ENCODE results near the gene ARFRP1.

The ARFRP1 gene

DNA sequence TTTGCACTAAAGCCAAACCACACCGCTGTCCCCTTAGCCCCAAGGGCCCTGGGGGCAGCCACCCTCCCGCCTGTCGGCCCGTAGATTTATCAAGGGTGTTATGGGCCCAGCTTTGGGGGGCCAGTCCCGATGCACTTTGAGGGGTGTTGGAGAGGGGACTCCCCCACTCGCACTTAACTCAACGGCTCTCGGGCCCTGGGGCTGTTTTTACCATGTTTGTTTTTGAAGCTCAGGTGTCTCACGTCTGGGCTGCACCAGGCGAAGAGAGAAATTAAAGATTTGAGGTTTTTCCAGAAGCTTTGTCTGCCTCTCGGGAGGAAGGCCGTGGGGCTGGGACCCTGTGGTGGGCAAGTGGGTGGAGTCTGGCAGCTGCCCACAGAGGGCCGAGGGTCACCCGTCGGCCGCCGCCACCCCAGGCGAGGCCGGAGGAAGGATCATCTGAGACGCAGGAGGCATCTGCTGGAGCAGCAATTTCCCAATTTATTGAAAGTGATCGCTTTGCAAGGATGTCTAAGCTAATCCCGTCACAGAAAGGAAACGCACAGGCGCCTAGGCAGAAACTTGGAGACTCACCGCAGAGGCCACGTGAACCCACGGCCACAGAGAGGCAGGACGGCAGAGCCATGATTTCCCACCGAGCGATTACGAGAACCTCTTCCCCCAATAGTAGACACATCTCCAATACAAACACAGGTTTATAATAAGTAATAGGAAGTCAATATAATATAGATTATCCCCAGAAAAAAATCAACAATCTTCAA lies 35.6 kb upstream of the ARFRP1 start:
- DNase-seq (ENCODE audit: low read depth): no peak

DNA sequence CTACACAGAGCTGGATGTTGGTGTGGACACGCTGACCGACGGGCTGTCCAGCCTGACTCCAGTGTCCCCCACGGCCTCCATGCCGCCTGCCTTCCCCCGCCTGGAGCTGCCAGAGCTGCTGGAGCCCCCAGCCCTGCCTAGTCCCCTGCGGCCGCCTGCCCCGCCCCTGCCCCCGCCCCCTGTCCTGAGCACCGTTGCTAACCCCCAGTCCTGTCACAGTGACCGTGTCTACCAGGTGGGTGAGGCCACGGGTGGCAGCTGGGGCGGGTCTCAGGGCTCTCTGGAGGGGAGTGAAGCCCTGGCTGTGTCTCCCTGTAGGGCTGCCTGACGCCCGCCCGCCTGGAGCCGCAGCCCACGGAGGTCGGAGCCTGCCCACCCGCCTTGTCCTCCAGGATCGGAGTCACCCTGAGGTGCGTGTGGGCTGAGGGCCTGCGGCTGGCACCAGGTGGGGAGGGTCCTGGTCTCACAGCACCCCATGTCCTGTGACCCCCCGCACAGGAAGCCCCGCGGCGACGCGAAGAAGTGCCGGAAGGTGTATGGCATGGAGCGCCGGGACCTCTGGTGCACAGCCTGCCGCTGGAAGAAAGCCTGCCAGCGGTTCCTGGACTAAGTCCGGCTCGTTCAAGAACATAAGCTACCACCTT lies 34.7 kb upstream of the ARFRP1 start:
- no peak for DNase-seq (ENCODE audit: low read depth)

DNA sequence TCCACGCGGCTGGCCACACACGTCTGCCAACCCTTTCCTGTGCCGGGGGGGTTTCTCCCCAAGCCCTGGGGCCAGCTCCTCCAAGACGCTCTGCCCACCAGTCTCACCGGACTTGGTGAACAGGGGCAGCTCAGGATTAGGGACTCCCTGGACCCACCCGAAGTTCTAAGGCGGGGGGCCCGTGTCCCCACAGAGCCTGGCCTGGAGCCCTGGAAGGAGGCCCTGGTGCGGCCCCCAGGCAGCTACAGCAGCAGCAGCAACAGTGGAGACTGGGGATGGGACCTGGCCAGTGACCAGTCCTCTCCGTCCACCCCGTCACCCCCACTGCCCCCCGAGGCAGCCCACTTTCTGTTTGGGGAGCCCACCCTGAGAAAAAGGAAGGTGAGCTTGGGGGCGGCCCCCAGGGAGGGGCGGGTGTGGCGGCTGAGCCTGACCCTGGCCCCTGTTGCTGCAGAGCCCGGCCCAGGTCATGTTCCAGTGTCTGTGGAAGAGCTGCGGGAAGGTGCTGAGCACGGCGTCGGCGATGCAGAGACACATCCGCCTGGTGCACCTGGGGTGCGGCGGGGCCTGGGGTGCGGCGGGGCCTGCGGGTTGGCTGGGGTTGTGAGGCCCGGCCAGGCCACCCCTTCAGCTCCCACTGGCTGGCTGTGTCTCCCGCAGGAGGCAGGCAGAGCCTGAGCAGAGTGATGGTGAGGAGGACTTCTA lies 34.1 kb upstream of the ARFRP1 start:
- DNase-seq (ENCODE audit: low read depth): no peak

DNA sequence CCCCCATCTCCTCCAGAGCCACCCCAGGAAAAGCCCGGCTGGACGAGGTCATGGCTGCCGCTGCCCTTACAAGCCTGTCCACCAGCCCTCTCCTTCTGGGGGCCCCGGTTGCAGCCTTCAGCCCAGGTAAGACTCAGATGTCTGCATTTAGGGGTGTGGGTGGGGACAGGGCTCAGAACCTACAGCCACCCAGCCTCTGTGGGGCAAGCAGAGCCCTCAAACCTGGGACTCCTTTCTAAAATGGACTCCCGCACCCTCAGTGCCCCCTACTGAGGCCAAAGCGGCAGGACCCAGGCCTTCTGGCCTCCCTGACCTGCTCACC lies 33.5 kb upstream of the ARFRP1 start:
- DNase-seq (ENCODE audit: low read depth): no peak

DNA sequence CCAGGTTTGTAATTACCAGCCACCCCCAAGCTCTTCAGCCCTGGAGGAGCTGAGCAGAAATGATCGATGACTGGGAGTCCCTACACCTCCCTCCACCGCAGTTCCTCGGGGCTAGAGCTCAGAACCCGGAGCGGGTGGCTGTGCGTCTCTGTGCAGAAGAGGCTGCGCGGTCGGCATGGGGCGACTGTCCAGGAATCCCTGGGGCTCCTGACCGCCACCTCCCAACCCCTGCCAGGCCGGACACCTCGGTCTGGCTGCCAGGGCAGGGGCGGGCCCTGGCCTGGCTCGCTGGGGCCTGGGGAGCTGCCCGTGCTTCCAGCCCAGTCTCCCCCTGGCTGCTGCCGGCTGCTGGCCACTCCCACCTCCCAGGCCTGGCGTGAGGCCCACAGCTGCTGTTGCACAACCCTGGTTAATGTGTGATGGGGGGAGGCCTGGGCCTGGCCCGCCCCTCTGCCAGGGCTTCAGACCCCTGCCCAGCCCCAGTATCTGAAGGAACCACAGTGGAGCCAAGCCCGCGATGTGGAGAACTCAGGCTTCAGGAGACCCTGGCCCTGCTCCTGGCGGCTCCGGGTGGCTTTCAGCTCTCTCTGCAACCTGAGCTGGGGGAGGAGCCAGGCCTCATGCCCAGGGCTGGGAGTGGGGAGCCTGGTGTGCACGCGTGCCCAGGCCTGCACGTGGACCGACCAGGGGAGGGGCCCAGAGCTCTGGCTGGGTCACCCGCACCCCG lies 33.0 kb upstream of the ARFRP1 start:
- peak; percentile 91 for DNase-seq (ENCODE audit: low read depth)

DNA sequence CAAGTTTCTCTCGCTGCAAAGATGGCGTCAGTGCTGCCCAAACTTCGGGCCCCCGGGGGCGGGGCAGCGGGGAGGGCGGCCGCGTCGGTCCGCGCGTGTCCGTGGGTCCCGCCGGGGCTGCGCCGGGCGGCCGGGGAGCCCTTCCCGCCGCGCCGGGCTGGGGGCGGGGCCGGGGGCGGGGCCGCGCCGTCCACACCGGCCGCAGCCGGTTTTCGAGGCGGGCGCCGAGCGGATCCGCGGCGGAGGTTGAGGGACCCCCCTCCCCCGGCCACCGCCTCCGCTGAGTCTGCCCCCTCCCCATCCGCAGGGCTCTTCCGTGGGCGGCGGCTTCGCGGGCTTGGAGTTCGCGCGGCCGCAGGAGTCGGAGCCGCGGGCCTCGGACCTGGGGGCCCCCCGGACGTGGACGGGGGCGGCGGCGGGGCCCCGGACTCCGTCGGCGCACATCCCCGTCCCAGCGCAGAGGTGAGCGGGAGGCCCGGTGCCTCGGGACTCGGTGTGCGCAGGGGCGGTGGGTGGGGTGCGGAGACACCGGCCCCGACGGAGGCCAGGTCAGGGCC lies 32.4 kb upstream of the ARFRP1 start:
- peak; percentile 20 for DNase-seq (ENCODE audit: low read depth)

DNA sequence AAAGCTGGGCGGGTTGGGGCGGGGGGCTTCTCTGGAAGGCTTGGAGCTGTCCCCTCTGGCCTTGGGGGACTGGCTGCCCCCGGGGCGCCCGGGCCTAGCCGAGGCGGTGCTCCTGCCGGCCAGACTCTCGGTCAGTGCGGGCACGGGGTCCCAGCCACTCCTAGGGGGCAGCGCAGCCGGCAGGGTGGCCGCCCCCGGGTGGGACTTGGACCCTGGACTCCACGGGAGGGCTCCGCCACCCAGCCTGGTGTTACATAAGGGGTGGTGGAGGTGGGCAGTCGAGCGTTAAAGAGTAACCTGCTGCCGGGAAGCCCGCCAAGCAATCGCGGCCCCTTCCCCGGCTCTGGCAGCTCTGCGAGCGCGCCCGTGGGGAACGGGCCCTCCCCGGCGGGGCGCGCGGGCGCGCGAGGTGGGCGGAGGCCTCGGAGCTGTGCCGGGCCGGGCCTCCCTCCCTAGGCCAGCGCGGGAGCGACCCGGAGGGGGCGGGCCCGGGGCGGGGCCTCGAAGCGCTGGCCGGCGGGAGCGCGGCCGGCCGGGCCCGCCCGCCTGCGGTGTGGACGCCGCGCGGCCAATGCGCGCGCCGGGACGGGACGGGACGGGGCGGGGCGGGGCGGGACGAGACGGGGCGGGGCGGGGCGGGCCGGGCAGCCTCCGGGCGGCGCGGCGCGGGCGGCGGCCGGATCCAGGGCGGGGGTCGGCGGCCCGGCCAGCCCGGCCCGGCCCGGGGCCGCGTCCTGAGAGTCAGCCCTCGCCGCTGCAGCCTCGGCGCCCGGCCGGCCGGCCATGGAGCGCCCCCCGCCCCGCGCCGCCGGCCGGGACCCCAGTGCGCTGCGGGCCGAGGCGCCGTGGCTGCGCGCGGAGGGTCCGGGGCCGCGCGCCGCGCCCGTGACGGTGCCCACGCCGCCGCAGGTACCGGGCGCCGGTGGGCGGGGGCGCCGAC lies 31.6 kb upstream of the ARFRP1 start, which contains the start of gene SLC2A4RG:
SLC2A4RG (plus strand) TSS at position 647 of the 940 bp plus-strand sequence; CDS start at position 784, 137 bp downstream.
- peak; percentile 26 for DNase-seq (ENCODE audit: low read depth)

DNA sequence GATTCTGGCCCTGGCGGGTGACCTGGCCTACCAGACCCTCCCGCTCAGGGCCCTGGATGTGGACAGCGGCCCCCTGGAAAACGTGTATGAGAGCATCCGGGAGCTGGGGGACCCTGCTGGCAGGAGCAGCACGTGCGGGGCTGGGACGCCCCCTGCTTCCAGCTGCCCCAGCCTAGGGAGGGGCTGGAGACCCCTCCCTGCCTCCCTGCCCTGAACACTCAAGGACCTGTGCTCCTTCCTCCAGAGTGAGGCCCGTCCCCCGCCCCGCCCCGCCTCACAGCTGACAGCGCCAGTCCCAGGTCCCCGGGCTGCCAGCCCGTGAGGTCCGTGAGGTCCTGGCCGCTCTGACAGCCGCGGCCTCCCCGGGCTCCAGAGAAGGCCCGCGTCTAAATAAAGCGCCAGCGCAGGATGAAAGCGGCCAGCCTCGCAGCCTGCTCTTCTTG lies 30.9 kb upstream of the ARFRP1 start:
- no peak for DNase-seq (ENCODE audit: low read depth)

DNA sequence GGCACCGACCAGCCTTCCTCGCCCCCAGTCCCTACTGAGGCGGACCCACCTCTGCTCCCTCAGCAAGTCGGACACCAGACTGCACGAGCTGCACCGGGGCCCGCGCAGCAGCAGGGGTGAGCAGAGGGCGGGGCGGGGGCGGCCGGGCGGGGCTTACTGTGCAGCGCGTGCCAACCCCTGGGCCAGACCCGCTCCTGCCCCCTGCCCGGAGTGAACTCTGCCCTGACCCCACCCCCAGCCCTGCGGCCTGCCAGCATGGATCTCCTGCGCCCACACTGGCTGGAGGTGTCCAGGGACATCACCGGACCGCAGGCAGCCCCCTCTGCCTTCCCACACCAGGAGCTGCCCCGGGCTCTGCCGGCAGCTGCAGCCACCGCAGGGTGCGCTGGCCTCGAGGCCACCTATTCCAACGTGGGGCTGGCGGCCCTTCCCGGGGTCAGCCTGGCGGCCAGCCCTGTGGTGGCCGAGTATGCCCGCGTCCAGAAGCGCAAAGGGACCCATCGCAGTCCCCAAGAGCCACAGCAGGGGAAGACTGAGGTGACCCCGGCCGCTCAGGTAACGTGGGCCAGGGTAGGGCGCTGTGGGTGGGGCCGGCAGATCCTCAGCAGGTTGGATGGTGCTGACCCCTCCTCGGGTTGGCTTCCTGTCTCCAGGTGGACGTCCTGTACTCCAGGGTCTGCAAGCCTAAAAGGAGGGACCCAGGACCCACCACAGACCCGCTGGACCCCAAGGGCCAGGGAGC lies 30.3 kb upstream of the ARFRP1 start:
- DNase-seq (ENCODE audit: low read depth): no peak

DNA sequence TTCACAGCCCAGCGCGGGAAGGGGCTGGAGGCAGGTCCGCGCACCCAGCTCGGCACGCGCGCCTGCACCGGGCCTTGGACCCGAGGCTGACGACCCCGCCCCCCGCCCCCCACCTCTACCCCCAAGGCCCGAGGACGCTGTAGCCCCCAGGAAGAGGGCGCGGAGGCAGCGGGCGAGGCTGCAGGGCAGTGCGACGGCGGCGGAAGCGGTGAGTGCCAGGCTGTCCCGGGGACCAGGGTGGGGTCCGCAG lies 29.8 kb upstream of the ARFRP1 start:
- no peak for DNase-seq (ENCODE audit: low read depth)

DNA sequence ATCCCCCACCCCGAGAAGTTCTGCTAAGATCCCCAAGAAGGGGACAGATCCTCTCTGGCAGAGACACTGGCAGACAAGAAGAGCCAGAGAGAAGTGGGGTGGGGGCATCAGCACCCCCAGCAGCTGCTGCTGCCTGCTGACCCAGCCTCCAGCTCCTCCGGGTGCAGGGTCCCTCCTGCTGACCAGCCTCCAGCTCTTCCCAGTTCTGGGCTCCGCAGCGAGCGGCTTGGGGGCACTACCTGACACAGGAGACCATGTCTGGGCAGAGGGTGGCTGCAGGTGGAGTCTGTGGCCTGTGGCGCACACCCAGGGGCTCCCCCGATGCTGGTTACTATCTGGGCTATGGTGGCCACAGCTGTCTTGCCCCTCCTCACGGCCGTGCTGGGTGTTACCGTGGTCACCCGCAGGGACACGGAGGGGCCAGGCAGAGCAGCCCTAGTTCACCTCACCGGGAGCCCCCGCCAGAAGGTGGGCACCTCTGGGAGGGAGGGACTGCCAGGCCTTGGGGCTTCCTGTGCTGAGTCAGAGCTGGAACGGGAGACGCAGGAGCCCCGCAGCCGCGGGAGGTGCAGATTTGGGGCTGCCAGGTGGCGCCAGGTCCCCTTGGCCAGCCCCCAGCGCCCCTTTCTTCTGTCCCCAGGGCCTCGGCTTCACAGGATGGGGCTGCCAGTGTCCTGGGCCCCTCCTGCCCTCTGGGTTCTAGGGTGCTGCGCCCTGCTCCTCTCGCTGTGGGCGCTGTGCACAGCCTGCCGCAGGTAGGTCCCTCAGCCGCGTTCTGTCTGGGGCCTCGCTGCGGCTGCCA lies 29.3 kb upstream of the ARFRP1 start:
- no peak for DNase-seq (ENCODE audit: low read depth)

DNA sequence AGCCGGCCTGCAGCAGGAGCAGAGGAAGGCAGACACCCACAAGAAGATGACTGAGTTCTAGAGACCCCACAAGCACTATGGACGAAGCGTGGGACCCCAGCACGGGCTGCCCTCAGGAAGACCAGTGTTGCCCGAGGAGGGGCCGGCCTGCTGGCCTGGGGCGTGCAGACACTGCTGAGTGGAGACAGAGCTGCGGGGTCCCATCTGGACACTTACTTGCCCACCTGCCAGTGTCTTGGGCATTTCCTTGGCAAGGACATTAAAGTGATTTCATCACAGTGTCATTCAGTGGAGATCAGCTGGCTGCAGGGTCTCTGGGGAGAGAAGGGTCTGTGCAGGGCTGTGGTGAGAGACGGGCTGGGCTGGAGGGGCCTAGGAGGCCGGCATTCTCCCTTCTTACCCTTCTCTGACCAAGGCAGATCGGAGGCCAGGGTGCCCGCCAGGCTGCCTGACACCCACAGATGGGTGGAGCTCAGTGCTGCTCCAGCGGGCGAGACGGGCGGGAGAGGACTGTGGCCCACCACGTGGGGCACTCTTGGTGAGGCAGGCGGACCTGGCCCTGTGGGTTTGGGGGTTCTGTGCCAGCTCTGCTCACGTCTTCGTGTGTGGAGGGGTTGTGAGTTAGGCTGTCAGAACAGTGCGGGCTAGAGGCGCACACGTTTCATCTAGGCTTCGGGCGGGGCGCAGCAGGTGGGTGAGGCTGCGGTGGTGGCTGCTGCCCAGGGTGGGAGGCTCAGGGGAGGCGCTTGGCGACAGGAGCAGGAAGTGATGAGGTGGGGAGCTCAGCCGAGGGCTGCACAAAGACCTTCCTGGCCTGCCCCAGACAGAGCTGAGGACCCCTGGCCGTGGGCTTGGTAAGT lies 28.3 kb upstream of the ARFRP1 start, which contains the start of gene LIME1:
LIME1 (plus strand) TSS at position 806 of the 860 bp plus-strand sequence. CDS start 886 bp downstream, outside the sequence.
- DNase-seq (ENCODE audit: low read depth): no peak

DNA sequence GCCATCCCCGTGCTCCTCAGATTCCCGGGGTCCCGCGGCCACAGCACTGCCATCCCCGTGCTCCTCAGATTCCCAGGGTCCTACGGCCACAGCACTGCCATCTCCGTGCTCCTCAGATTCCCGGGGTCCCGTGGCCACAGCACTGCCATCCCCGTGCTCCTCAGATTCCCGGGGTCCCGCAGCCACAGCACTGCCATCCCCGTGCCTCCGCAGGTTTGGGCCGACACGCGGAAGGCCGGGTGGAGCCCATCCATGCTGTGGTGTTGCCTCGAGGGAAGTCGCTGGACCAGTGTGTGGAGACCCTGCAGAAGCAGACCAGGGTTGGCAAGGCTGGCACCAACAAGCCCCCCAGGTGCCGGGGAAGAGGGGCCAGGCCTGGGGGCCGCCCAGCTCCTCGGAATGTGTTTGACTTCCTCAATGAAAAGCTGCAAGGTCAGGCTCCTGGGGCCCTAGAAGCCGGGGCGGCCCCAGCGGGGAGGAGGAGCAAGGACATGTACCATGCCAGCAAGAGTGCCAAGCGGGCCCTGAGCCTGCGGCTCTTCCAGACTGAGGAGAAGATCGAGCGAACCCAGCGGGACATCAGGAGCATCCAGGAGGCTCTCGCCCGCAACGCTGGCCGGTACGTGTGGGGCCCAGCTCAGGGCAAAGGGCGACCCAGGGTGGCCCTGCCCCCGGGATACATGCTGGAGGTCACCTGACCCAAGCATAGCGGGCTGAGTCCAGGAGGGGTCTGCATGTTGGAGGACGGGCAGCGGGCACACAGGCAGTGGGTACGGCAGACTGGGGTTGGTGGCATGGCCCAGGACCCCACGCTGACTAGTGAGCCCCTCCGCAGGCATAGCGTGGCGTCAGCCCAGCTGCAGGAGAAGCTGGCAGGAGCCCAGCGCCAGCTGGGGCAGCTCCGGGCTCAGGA lies 27.4 kb upstream of the ARFRP1 start:
- DNase-seq (ENCODE audit: low read depth): no peak

DNA sequence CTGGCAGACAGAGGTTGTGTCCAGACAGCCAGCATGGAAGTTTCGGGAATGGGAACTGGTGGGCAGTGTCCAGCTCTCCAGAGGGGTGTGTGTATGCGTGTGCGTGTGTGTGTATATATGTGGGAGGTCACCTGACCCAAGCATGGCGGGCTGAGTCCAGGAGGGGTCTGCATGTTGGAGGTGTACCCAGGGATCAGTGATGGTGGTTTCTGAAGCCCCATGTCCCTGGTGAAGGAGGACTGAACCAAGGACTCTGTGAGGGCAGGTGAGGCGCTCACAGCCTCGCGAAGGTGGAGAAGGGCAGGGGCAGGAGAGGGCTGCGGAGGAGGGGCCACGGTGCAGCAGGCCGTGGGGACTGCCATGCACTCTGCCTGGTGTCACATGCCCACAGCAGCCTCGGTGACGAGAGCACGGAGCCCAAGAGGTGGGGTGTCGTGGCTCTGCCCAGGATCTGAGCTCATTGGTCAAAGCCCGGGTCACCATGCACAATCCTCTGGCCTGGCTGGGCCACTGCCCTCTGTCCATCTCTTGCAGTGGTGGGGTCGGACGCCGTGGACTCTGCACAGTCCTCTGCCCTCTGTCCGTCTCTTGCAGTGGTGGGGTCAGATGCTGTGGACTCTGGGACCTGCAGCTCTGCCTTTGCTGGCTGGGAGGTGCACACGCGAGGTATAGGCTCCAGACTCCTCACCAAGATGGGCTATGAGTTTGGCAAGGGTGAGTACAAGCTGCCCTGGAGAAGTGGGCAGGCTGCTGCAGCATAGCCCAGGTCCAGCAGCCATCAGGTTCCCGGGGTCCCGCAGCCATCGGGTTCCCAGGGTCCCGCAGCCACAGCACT lies 26.6 kb upstream of the ARFRP1 start:
- DNase-seq (ENCODE audit: low read depth): no peak

DNA sequence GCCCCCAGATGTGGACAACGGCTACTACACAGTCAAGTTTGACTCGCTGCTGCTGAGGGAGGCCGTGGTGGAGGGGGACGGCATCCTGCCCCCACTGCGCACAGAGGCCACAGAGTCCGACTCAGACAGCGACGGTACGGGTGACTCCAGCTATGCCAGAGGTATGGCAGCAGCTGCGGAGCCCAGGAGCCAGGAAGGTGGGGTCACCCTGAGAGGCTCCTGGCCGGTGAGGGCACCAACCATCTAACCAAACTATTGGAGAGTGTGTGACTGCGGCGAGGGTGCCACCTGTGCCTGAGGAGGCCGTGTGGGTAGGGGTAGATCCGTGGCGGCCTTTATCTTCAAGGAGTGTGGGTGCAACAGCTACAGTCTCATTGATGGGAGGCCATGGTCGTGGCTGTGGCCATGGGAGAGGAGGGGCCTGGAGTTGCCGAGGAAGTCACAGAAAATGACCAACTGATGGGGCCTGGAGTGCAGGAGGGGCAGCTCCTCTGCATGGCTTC lies 25.9 kb upstream of the ARFRP1 start:
- DNase-seq (ENCODE audit: low read depth): no peak

DNA sequence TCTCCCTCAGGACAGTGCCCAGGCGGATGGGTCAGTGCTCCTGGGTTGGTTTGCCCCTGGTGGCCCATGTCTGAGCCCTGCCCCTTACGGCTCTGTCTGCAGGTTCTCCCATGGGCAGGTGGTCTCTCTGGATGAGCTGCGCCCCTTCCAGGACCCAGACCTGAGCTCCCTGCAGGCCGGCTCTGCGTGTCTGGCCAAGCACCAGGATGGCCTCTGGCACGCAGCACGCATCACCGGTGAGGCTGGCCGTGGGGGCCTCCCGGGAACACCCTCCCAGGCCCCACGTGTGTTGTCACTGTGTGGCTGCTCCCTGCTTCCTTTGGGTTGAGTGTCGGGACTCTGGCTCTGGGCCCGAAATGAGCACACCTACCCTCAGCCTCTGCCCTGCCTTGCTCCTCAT lies 25.3 kb upstream of the ARFRP1 start:
- DNase-seq (ENCODE audit: low read depth): no peak

Data from fibroblast of the conjunctiva (primary cell).